Stimulated activated CD4-positive, alpha-beta T cell treated with anti-CD3 and anti-CD28 coated beads, Interleukin-1b, Interleukin-23, amount 100 ng/mL, for 48 hours (primary cell): ENCODE measurements around the gene KIF2A.

Experiments
- DNase-seq: peaks from one replicate; pipeline ENCODE4 v3.0.0-alpha.2; 2020

Gene KIF2A

DNA sequence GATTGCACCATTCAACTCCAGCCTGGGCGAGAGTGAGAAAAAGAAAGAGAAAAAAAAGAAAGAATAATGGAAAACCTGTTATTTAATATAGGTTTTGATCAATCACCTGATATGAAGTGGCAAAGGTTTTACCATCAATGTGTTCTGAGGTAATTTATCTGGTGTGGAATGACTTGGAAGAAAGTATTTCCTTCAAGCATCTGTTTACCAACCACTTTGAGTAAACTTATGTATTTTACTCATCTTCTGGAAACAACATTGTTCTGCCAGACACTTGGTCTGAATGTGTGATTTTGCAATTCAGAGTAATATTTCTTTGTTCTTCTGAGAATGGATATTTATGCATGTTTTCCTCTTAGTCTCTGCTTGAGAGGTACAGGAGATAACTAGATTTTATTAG, 24.3 kb downstream of the KIF2A start:
- no peak for DNase-seq

GRCh38 chr5:62331921-62332320, 25.9 kb downstream of the KIF2A start:
- DNase-seq, result no peak

GRCh38 chr5:62333250-62333794, 27.3 kb downstream of the KIF2A start:
- no peak for DNase-seq

DNA sequence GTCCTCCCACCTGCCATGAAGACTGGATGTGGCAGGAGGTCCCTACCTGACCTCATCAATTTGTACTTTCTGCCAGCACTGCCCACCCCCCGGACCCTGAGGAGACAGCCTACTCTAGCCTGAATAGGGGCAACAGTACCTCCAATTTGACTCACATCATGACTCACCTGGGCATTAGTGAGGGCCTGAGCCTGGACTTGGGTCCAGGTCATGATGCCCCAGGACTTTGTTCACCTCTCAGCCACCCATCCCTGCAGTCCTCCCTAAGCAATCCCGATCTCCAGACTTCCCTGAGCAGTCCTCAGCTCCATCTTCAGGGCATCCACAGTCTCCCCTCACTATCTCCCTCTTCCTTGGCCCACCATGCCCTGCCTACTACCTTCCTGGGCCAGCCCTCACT, 28.1 kb downstream of the KIF2A start:
- DNase-seq, result no peak

DNA sequence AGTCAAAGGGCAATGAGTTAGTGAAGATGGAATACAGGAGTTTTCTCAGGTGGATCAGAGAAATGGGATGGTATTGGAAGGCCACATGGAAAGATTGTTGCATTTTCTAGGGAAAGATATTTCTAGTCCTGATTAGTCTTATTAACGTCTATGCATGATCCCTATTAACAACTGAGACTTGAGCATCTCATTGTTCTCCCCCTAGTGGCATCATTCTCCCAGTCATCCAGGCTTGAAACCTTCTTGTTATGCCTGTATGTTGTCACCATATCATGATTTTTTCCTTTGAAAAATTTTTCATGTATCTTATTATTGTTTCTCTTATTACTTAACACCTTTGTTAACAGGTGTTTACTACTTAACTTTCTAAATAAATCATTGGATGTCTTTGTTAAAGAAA, 34.4 kb downstream of the KIF2A start:
- DNase-seq, result no peak

DNA sequence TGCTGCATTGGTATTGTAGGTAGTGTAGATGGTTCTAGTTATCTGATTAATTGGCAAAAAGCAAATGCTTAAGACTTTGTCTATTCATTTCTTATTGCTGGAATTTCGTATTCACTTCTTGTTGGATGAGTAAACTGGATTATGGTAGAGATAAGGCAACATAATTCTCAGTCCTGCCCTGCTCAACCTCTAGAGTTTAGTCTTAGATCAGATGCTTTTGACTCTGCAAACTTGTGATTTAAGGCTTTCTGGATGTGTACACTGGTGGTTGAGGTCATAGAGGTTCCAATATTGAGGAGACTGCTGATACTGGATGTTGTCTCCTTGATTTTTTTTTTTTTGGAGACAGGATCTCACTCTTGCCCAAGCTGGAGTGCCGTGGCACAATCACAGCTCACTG, 35.0 kb downstream of the KIF2A start:
- no peak for DNase-seq

DNA sequence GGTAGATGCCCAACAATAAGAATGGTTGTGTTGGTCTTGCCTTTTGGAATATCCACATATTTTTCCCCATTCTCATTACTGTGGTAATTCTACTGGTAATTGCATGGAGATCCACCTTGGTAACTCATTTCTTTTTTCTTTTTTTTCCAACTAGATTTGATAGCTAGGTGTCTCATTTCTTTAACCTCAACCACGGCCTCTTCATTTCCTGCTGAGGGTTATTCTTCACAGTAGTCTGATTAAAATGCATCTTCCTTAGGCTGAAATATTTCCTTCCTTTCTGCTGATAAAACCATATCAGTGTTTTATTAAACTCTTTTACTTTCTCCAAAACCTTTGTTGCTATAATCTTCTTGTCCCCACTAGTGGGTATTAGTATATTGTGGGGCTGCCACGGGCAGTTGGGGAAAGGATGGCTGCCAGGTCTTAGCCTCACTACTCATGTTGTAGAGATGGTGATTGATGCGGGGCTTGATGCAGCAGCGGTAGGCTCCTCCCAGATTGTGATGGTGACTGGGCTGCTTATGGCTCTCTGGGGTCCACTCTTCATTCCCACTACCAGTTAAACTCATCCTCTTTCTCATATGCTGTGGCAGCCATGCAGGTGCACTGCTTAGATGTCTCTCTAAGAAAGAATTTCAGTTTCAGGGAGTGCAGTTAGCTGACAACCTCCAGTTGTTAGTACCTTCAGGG, 35.9 kb downstream of the KIF2A start:
- peak; percentile 17 for DNase-seq

- DNase-seq, result no peak
Measured at GRCh38 chr5:62342476-62342837, 36.5 kb downstream of the KIF2A start.

GRCh38 chr5:62343428-62343827, 37.4 kb downstream of the KIF2A start:
- no peak for DNase-seq

GRCh38 chr5:62346748-62347147, 40.7 kb downstream of the KIF2A start:
- DNase-seq, result no peak

DNA sequence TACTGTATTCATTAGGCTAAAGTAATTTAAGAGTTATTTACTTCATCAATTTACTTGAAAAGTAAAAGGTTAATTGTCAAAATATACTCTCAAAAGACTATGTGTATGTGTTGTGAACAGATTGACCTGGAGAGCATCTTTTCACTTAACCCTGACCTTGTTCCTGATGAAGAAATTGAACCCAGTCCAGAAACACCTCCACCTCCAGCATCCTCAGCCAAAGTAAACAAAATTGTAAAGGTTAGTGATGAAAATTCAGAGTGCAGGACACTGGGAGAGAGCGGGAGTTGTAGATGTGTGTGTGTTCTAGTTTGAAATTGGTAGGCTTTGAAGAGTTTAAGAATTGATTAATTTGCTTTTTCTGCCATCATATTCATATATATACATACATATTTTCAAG, 41.9 kb downstream of the KIF2A start:
- DNase-seq, result no peak

DNA sequence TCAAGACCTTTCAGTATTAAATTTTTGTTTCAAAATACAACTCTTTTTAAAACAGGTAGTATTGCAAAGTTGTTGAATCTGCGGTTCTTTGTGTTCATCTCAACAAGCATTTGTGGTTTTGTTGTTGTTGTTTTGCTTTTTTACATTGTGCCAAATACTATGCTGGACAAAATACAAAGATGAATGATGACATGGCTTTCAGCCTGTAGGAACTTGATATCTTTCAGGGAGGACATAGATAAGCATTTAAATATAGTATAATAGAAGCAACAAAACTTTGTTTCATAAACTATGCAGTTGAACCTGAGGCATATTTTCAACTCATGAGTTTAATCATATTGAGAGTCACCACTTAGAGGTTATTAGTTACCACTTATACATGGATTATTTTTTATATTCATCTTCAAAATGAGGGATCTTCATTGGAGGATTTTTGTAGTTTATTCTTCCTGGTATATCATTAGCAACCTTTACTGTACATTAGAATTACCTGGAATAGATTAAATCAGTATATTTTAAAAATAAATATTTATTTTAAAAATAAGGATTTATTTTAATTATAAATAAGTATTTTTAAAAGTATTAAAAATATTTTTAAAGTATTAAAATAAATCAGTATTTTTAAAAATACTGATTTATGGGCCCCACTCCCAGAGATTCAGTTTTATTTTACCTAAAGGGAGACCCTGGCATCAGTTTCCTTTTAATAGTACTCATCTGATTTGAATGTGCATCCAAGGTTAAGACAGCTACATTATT, 42.9 kb downstream of the KIF2A start:
- no peak for DNase-seq

- DNase-seq, result no peak
Measured at GRCh38 chr5:62354028-62354874, 48.2 kb downstream of the KIF2A start.

GRCh38 chr5:62362701-62363100, 56.7 kb downstream of the KIF2A start:
- DNase-seq, result no peak

DNA sequence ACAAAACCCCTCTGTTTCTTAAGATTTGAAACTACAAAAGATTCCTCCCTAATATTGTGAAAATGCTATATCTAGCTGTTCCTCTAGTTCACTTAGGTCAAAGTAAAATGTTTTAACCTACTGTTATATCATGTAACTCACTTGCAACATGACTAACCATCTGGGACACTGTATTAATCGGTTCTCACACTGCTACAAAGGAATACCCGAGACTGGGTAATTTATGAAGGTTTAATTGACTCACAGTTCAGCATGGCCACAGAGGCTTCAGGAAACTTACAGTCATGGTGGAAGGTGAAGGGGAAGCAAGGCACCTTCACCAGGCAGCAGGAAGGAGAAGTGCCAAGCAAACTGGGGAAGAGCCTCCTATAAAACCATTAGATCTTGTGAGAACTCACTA, 63.0 kb downstream of the KIF2A start:
- no peak for DNase-seq

- DNase-seq, result no peak
Measured at GRCh38 chr5:62371409-62371808, 65.4 kb downstream of the KIF2A start.

- no peak for DNase-seq
Measured at GRCh38 chr5:62372600-62372999, 66.6 kb downstream of the KIF2A start.

GRCh38 chr5:62373382-62373781, 67.4 kb downstream of the KIF2A start:
- DNase-seq, result no peak

GRCh38 chr5:62374090-62374489, 68.1 kb downstream of the KIF2A start:
- no peak for DNase-seq

GRCh38 chr5:62375627-62376026, 69.6 kb downstream of the KIF2A start:
- no peak for DNase-seq

GRCh38 chr5:62376064-62376463, 70.1 kb downstream of the KIF2A start:
- DNase-seq, result no peak

DNA sequence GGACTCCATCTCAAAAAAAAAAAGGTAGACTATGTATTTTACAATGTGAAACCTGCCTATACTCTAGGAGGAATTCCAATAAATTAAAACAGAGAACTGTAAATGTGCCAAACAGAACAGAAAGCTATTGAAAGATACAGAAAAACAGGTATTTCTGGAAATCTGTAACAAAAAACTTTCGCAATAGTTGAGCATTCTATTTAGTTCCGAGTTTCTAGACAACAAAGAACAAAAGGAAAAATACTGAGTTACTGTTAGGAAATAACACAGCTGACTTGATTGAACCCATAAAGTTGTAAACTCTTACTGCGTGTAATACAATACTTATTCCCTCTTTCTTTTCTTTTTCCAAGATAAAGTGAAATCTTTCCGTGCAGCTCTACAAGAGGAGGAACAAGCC, 79.1 kb downstream of the KIF2A start:
- DNase-seq, result no peak

- DNase-seq, result no peak
Measured at GRCh38 chr5:62385816-62386400, 79.9 kb downstream of the KIF2A start.
